OCI-LY3 (cell line): Measurements from ENCODE around the gene CORO2B.

Experiments
- H2AFZ ChIP-seq: fragments of 200-600, 300-600 bp; shearing (Covaris generic); 2 replicates; pipeline ENCODE4 v1.6.0; 2014; ENCODE audit warnings: antibody characterized with exemption, low read depth, low read length
- H3K27ac ChIP-seq: fragments of 200-600, 300-600 bp; sonication (generic); 2 replicates; pipeline ENCODE4 v1.5.1; 2014; ENCODE audit warnings: mild to moderate bottlenecking, low read length, moderate library complexity, mixed read lengths
- H3K27me3 ChIP-seq: fragments of 200-600, 300-600 bp; sonication (generic); 2 replicates; pipeline ENCODE4 v1.6.1; 2014; ENCODE audit warnings: low read depth, low read length, mixed read lengths
- H3K36me3 ChIP-seq: fragments of 200-600, 300-600 bp; sonication (generic); replicated peaks from 2 replicates; pipeline ENCODE3; 2014; ENCODE audit warnings: low read depth, low read length, mixed read lengths
- H3K4me1 ChIP-seq: fragments of 300-600, 200-600 bp; sonication (generic); 2 replicates; pipeline ENCODE4 v1.6.1; 2014; ENCODE audit warnings: low read length, mixed read lengths
- H3K4me2 ChIP-seq: fragments of 200-600, 300-600 bp; sonication (generic); 2 replicates; pipeline ENCODE4 v1.6.1; 2014; ENCODE audit warnings: low read length, mixed read lengths
- H3K4me3 ChIP-seq: fragments of 300-600, 200-600 bp; sonication (generic); 2 replicates; pipeline ENCODE4 v1.5.1; 2014; ENCODE audit warnings: antibody characterized with exemption, mild to moderate bottlenecking, low read length, moderate library complexity
- H3K79me2 ChIP-seq: fragments of 300-600, 200-600 bp; shearing (Covaris generic); 2 replicates; pipeline ENCODE4 v1.6.1; 2014; ENCODE audit warnings: mild to moderate bottlenecking, low read length, mixed read lengths
- H3K9ac ChIP-seq: fragments of 300-600, 200-600 bp; shearing (Covaris generic); 2 replicates; pipeline ENCODE4 v1.6.0; 2014; ENCODE audit warnings: mild to moderate bottlenecking, low read length, moderate library complexity
- H3K9me3 ChIP-seq: fragments of 200-600, 300-600 bp; shearing (Covaris generic); 2 replicates; pipeline ENCODE4 v1.6.1; 2014; ENCODE audit warnings: low read length, mixed read lengths; ENCODE audit not compliant: insufficient read depth
- H4K20me1 ChIP-seq: fragments of 200-600, 300-600 bp; sonication (generic); 2 replicates; pipeline ENCODE4 v1.6.1; 2016; ENCODE audit warnings: low read length, mixed read lengths; ENCODE audit not compliant: insufficient read depth
- EZH2phosphoT487 ChIP-seq: fragments of 200-600 bp; shearing (Covaris generic); IDR thresholded peaks from 2 replicates; pipeline ENCODE4 v1.6.1; 2018; ENCODE audit warnings: antibody characterized with exemption, mixed run types, low read depth
- TF ChIP-seq, protein P1 (sequence below): fragments of 200-600, 300-600 bp; sonication (generic); IDR thresholded peaks from 2 replicates; pipeline ENCODE4 v1.5.1; 2014; ENCODE audit warnings: antibody characterized with exemption, low read length, low read depth

CORO2B gene

DNA sequence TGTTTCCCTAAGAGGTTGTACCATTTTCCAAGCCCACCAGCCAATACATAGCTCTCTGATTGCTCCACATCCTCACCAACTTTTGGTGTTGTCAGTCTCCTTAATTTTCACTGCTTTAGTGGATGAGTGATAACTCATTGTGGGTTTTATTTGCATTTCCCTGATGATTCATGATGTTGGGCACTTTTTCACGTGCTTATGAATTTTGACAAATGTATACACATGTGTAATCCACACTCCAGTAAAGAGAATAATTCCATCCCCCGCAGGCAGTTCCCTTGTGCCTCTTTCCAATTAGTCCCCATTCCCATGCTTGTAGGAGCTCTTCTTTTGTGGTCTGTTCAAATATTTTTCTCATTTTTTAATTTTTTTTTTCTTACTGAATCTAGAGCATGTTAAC lies 189.5 kb downstream of the CORO2B start:
- Histone ChIP-seq H3K36me3 (no peaks in the 10 kb centered on the region), H3K4me2 (no peak overlapping the region), H3K27ac (no peak overlapping the region), H3K4me3 (no peak overlapping the region), H4K20me1 (no peaks in the 10 kb centered on the region), H3K79me2 (no peaks in the 10 kb centered on the region), H2AFZ (no peak overlapping the region), H3K4me1 (peaks cover 5% of the 10 kb centered on the region; the same call in 1 of the 2 replicates), H3K9ac (no peak overlapping the region), H3K9me3 (no peaks in the 10 kb centered on the region), H3K27me3 (peaks cover 10% of the 10 kb centered on the region; the same call in 1 of the 2 replicates)
- no peak for TF ChIP-seq EZH2phosphoT487
- TF ChIP-seq, protein P1, sequence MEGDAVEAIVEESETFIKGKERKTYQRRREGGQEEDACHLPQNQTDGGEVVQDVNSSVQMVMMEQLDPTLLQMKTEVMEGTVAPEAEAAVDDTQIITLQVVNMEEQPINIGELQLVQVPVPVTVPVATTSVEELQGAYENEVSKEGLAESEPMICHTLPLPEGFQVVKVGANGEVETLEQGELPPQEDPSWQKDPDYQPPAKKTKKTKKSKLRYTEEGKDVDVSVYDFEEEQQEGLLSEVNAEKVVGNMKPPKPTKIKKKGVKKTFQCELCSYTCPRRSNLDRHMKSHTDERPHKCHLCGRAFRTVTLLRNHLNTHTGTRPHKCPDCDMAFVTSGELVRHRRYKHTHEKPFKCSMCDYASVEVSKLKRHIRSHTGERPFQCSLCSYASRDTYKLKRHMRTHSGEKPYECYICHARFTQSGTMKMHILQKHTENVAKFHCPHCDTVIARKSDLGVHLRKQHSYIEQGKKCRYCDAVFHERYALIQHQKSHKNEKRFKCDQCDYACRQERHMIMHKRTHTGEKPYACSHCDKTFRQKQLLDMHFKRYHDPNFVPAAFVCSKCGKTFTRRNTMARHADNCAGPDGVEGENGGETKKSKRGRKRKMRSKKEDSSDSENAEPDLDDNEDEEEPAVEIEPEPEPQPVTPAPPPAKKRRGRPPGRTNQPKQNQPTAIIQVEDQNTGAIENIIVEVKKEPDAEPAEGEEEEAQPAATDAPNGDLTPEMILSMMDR = no peak

DNA sequence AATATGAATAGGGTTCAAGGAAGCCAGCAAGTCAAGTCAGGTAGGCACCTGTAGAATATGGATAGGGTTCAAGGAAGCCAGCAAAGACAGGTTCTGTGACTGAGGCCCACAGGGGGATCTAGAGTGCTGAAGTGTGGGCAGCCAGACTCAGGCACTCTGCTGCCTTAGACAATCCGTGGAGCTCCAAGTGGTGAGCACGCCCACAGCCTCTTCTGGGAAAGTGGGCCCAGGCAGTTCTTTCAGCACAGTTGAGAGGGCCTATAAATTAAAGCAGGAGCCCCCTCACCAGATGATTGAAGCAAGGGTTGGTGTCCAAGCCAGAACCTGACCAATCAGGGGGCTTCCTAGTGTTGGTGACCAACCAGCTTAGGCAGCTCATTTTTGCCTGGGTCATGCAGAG lies 190.9 kb downstream of the CORO2B start:
- Histone ChIP-seq H3K9ac (no peak overlapping the region), H3K4me1 (peaks cover 5% of the 10 kb centered on the region; the same call in 1 of the 2 replicates)
- TF ChIP-seq, protein P1 = no peak
- no peak for TF ChIP-seq EZH2phosphoT487

DNA sequence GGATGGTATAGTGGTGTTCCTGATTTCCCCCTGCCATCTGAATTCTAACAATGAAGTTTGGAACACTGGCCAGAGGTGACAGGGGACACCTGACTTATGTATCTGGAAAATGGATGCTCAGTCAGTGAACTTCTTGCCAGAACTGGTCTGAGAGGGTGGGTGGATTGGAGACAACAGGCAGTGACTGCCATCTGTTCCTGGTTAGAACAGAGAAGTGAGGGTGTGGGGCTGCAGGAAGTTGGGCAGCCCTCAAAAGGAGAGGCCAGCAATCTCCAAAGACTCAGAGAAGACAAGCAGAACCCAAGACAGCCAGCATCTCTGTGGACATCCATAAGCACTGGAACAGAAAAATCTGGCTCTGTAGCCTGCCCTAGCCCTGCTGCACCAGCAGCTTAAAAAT lies 191.4 kb downstream of the CORO2B start:
- H2AFZ ChIP-seq = no peak overlapping the region
- H3K79me2 ChIP-seq = no peaks in the 10 kb centered on the region
- no peak for TF ChIP-seq EZH2phosphoT487
- TF ChIP-seq, protein P1 = no peak
- H4K20me1 ChIP-seq = no peaks in the 10 kb centered on the region
- no peak overlapping the region for H3K4me2 ChIP-seq
- H3K9ac ChIP-seq = no peak overlapping the region
- H3K27me3 ChIP-seq = 0 out of 2 replicates have a peak, but pooled peaks cover 4% of the 10 kb centered on the region
- H3K36me3 ChIP-seq = peaks cover 3% of the 10 kb centered on the region
- H3K9me3 ChIP-seq = no peaks in the 10 kb centered on the region
- no peak overlapping the region for H3K27ac ChIP-seq
- H3K4me1 ChIP-seq = peaks cover 5% of the 10 kb centered on the region; the same call in 1 of the 2 replicates
- no peak overlapping the region for H3K4me3 ChIP-seq

More for the DNA sequence above, 190.9 kb downstream of the CORO2B start:
- Histone ChIP-seq H2AFZ (no peak overlapping the region), H3K27me3 (peaks cover 6% of the 10 kb centered on the region; the same call in 1 of the 2 replicates), H4K20me1 (no peaks in the 10 kb centered on the region), H3K27ac (no peak overlapping the region), H3K9me3 (no peaks in the 10 kb centered on the region), H3K4me2 (no peak overlapping the region), H3K4me3 (no peak overlapping the region), H3K79me2 (no peaks in the 10 kb centered on the region), H3K36me3 (no peaks in the 10 kb centered on the region)

DNA sequence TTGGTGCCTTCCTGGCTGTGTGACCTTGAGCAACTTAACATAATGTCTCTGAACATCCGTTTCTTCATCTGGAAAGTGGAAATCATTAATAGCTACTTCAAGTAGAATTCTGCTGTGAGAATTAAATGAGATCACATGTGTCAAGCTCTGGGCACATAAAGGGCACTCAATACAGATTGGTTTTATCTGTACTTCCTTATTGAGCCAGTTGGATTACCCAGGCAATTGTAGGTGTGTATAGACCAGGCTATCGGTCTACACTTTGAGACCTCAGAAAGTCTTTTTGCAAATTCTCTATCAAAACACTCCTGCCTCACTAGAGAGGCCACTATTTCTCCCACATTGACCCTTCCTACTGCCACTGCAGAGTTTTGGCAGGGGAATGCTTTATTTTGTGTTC lies 194.2 kb downstream of the CORO2B start:
- Histone ChIP-seq H2AFZ (no peak overlapping the region), H3K36me3 (peaks cover 19% of the 10 kb centered on the region), H3K9ac (no peak overlapping the region), H3K27me3 (no peaks in the 10 kb centered on the region), H3K4me2 (no peak overlapping the region), H3K4me1 (peaks cover 5% of the 10 kb centered on the region; the same call in 1 of the 2 replicates), H3K27ac (no peak overlapping the region), H3K79me2 (no peaks in the 10 kb centered on the region), H3K4me3 (no peak overlapping the region), H3K9me3 (no peaks in the 10 kb centered on the region), H4K20me1 (0 out of 2 replicates have a peak, but pooled peaks cover 5% of the 10 kb centered on the region)
- TF ChIP-seq, protein P1 = no peak
- no peak for TF ChIP-seq EZH2phosphoT487
